Body of pancreas (tissue), 4 donors: ENCODE measurements around the gene RNF13. TPM values are rescaled to one million over a fixed set of nuclear protein-coding genes. Genes with fewer than 3 reads are reported as not detected.

Experiments
- ATAC-seq: fragments of 150-250 bp; one replicate; pipeline ENCODE4 v1.9.1; 2016
- DNase-seq, 4 donors: peaks; one replicate each; pipeline ENCODE4 v3.0.0-alpha.2; 2019
- H3K27ac ChIP-seq, 4 donors: fragments of 200-600 bp; sonication (generic); 1 replicate in 3 of 4; 2 replicates in 1 of 4; pipeline versions ENCODE4 v1.5.1 to v1.6.1; 2016 to 2019; ENCODE audit warnings: mild to moderate bottlenecking in 1 of 4, mixed read lengths in 1 of 4, moderate library complexity in 1 of 4
- H3K27me3 ChIP-seq, 2 donors: fragments of 200-600 bp; sonication (generic); one replicate each; pipeline ENCODE4 v1.6.0; 2016; ENCODE audit warnings: mild to moderate bottlenecking in 1 of 2
- H3K36me3 ChIP-seq, 2 donors: fragments of 200-600 bp; sonication (generic); replicated peaks in 1 of 2; 2 replicates each; pipeline ENCODE4 v1.5.1; 2016; ENCODE audit warnings: low read depth in 2 of 2; ENCODE audit not compliant: insufficient read depth in 1 of 2
- H3K4me1 ChIP-seq: fragments of 200-600 bp; sonication (generic); one replicate; pipeline ENCODE4 v1.6.0; 2016
- H3K4me3 ChIP-seq, 2 donors: fragments of 200-600 bp; sonication (generic); 1 replicate in 1 of 2; 2 replicates in 1 of 2; pipeline ENCODE4 v1.5.1; 2016 to 2019
- H3K9me3 ChIP-seq, 3 donors: fragments of 200-600 bp; sonication (generic); 1 replicate in 2 of 3; 2 replicates in 1 of 3; pipeline ENCODE4 v1.5.1; 2016
- POLR2A ChIP-seq, 3 donors: fragments of 450-650 bp; IDR thresholded peaks; one replicate each; pipeline ENCODE4 v1.6.1; 2016; ENCODE audit warnings: antibody characterized with exemption in 3 of 3, mild to moderate bottlenecking in 2 of 3
- whole genome bisulfite sequencing, 2 donors: methylation state at CpG; one replicate each; pipeline ENCODE4 v1.1.5; 2017; 5-methylcytosine and 5-hydroxymethylcytosine counted together
- intact Hi-C: fragments of 100-400 bp; cut with DNase I; formaldehyde crosslinking; loops from one replicate; pipeline ENCODE4 v1.15.1; 2023
- total RNA-seq, 2 donors: library from RNA; depleted of rRNA; stranded (reverse); fragments of >200 nt; gene quantifications; one replicate each; pipeline ENCODE4 v1.1.0, GENCODE V29; 2016
- TF ChIP-seq, protein P1 (sequence below), 7 experiments: fragments of 450-650 bp in 4 of 7; fragments of 200-600 bp in 3 of 7; sonication (generic) in 3 of 7; IDR thresholded peaks; one replicate each; pipeline ENCODE4 v1.5.1; 2016 to 2019; ENCODE audit warnings: antibody characterized with exemption in 7 of 7

The RNF13 gene
- total RNA-seq, 2 donors from 2014 or later = 26.4 to 52.4 TPM

DNA sequence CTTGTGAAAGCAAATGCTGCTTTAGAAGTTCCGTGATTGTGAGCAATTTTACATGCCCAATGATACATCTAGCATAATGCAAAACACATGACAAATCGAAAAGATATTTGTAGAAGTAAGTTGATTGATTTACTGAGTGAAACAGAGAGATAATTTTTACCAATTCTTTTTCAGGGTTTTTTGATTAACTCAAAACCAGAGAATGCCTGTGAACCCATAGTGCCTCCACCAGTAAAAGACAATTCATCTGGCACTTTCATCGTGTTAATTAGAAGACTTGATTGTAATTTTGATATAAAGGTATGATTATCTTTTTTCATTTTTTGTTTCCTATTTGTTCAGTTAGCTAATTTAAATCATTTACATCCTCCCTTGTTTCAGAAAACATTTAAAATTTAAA is 58.8 kb downstream of the RNF13 start:
- intact Hi-C loops = no loop called here
- ATAC-seq (no peak), DNase-seq (no peak)
- WGBS, 2 donors = 93 to 98% methylated on average over 3 of the region's 3 CpGs
- H3K27ac ChIP-seq = no peak overlapping the region
- H3K4me3 ChIP-seq = no peak overlapping the region
- TF ChIP-seq, protein P1, sequence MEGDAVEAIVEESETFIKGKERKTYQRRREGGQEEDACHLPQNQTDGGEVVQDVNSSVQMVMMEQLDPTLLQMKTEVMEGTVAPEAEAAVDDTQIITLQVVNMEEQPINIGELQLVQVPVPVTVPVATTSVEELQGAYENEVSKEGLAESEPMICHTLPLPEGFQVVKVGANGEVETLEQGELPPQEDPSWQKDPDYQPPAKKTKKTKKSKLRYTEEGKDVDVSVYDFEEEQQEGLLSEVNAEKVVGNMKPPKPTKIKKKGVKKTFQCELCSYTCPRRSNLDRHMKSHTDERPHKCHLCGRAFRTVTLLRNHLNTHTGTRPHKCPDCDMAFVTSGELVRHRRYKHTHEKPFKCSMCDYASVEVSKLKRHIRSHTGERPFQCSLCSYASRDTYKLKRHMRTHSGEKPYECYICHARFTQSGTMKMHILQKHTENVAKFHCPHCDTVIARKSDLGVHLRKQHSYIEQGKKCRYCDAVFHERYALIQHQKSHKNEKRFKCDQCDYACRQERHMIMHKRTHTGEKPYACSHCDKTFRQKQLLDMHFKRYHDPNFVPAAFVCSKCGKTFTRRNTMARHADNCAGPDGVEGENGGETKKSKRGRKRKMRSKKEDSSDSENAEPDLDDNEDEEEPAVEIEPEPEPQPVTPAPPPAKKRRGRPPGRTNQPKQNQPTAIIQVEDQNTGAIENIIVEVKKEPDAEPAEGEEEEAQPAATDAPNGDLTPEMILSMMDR (IDR thresholded peaks at IDR 0.05) = no peak
- TF ChIP-seq POLR2A (IDR thresholded peaks at IDR 0.05) = no peak
- H3K36me3 ChIP-seq = peaks cover 0 to 3% of the 10 kb centered on the region in 2 donors
- no peaks in the 10 kb centered on the region for H3K27me3 ChIP-seq
- H3K9me3 ChIP-seq = no peaks in the 10 kb centered on the region
- no peaks in the 10 kb centered on the region for H3K4me1 ChIP-seq

DNA sequence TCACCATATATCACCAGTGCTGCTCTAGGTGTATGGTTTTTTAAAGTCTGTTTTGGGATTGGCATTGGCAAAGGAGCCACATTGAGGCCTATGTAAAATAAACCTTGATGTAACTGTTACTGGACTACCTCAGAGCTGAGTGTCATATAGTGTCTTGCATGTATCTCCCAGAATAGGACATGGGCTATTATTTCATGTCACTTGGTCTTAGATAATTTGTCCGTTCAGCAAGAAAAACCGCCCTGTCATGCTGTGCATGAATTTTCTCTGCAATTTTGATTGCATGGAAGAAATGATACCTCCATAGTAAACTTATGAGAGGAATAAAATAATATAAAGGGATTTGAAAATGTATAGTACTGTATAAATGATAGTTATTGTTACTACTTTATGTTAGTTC is 59.6 kb downstream of the RNF13 start:
- no peak for TF ChIP-seq POLR2A (IDR thresholded peaks at IDR 0.05)
- TF ChIP-seq, protein P1 (IDR thresholded peaks at IDR 0.05) = no peak
- WGBS, 2 donors = 95 to 98% methylated on average over 2 of the region's 2 CpGs
- Histone ChIP-seq H3K36me3 (peaks cover 0 to 3% of the 10 kb centered on the region in 2 donors), H3K27ac (no peak overlapping the region), H3K27me3 (no peaks in the 10 kb centered on the region), H3K9me3 (no peaks in the 10 kb centered on the region), H3K4me3 (no peak overlapping the region), H3K4me1 (no peaks in the 10 kb centered on the region)
- no peak for DNase-seq
- ATAC-seq = no peak
- intact Hi-C loops = no loop called here

DNA sequence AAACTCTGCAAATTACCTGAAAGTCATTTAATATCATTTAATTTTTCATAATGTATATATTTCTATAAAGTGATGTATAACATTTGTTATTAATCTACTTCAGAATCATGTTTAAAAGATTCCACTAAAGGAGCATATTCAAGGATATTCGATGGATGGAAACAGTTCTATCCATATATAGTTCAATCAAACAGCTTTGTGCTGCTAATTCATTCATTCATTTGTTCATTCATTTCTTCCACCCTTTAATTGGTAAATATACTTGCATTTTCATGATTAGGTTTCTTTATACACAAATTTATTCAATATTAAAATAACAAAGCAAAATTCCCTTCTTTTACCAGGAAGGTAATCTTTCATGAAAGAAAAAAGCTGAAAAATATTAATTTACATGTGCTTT is 64.7 kb downstream of the RNF13 start:
- ATAC-seq = no peak
- intact Hi-C loops = no loop called here
- TF ChIP-seq, protein P1 (IDR thresholded peaks at IDR 0.05) = no peak
- TF ChIP-seq POLR2A (IDR thresholded peaks at IDR 0.05) = no peak
- 89 to 91% methylated on average over 1 of the region's 1 CpG for WGBS, 2 donors
- Histone ChIP-seq H3K4me3 (no peak overlapping the region), H3K27ac (no peak overlapping the region), H3K36me3 (peaks cover 0 to 2% of the 10 kb centered on the region in 2 donors), H3K9me3 (no peaks in the 10 kb centered on the region), H3K27me3 (no peaks in the 10 kb centered on the region), H3K4me1 (no peaks in the 10 kb centered on the region)
- DNase-seq = no peak

DNA sequence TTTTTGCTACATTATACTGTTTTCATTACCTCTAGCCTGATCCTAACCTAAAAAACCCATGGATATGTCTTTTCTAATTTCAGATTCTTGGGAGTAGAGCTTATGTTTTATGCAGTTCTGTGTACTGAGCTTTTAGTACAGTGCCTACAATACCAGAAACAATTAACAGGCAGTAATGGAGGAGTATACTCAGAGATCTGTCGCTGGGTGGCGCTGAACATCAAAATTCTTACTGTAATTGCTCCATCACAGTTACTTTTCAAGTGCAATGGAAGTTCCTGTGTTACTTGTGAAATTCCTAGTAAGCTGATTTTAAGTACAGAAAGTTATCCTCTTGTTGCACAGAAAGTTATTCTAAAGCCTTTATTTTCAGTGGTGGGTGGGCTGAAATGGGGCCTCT is 66.9 kb downstream of the RNF13 start:
- peak; percentile 16 to 55 (median 40) for DNase-seq
- Histone ChIP-seq H3K27ac (no peak overlapping the region), H3K36me3 (no peaks in the 10 kb centered on the region), H3K4me1 (no peaks in the 10 kb centered on the region), H3K9me3 (no peaks in the 10 kb centered on the region), H3K4me3 (no peak overlapping the region), H3K27me3 (no peaks in the 10 kb centered on the region)
- no peak for TF ChIP-seq POLR2A (IDR thresholded peaks at IDR 0.05)
- TF ChIP-seq, protein P1 (IDR thresholded peaks at IDR 0.05) = peak in 5 of 7 experiments; percentile 22 to 42 (median 27)
- peak; percentile 47 for ATAC-seq
- 21% methylated on average over 2 of the region's 2 CpGs for WGBS, 2 donors
- intact Hi-C loops = no loop called here

DNA sequence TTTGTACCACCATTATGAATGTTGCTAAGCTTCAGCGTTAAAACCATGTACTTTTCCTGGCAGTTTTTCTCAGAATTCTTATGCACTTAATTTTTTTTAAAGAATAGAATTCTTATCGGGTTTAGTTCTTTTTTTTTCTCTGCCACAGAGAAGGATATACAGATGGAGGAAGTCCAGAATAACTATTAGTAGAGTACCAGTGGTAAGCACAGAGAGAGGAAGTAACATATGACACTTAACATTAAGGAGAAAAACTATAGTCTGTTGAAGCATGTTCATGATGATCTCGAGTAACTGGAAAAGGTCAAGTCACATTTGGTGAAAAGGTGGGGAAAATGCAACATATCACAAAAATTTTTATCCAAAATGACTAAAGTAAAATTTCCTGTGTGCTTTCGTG is 68.9 kb downstream of the RNF13 start:
- intact Hi-C loops = no loop called here
- Histone ChIP-seq H3K36me3 (no peaks in the 10 kb centered on the region), H3K4me3 (no peak overlapping the region), H3K27me3 (no peaks in the 10 kb centered on the region), H3K4me1 (no peaks in the 10 kb centered on the region), H3K27ac (no peak overlapping the region), H3K9me3 (no peaks in the 10 kb centered on the region)
- no peak for ATAC-seq
- WGBS, 2 donors = 61 to 66% methylated on average over 4 of the region's 4 CpGs
- TF ChIP-seq, protein P1 (IDR thresholded peaks at IDR 0.05) = no peak
- no peak for TF ChIP-seq POLR2A (IDR thresholded peaks at IDR 0.05)
- no peak for DNase-seq
